Activated CD4-positive, CD25-positive, alpha-beta regulatory T cell treated with anti-CD3 and anti-CD28 coated beads, Interleukin-2, amount 50 U/mL, for 72 hours (primary cell): ENCODE results near the gene MAPKAPK2.

Experiments
- DNase-seq: peaks from one replicate; pipeline ENCODE4 v3.0.0; 2021

MAPKAPK2 gene

GRCh38 chr1:206723805-206724472 lies 39.2 kb downstream of the MAPKAPK2 start:
- DNase-seq: no peak

DNA sequence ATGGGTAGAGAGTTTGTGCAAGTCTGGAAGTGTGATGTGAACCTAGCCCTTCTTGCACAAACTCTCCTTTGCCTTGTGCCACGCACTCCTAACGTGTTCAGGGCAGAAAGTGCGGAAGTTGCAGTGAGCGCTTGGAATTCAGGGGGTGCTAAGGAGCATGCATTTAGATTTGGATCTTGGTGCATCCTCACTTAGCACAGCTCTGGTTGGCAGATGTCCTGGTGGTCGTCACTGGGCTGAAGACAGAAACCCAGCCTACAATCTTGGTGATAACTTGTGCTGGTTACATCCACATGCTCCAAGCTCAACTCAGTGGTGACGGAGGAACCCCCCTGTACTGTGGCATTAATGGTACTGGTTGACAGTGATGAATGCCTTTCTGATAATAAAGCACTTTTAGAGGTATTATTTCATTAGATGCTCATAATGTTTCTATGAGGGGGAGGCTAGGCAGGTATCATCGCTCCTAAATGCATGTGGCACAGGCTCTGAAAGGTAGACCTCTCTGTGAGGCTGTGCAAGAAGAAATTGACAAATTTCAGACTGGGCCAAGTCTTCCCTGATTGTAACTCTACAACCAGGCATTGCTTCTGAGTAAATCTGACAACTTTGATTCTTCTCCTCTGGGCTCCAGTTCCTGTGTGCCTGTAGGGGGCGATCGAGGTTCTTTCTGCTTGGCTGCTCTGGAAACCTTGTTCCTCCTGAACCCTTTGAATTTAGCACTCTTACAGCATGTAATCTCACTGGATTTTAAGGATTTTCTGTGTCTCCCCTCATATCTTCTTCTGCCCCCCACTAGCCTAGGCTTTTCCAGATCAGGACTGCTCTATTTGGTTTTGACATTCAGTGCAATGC lies 40.6 kb downstream of the MAPKAPK2 start:
- DNase-seq: peak; percentile 54

DNA sequence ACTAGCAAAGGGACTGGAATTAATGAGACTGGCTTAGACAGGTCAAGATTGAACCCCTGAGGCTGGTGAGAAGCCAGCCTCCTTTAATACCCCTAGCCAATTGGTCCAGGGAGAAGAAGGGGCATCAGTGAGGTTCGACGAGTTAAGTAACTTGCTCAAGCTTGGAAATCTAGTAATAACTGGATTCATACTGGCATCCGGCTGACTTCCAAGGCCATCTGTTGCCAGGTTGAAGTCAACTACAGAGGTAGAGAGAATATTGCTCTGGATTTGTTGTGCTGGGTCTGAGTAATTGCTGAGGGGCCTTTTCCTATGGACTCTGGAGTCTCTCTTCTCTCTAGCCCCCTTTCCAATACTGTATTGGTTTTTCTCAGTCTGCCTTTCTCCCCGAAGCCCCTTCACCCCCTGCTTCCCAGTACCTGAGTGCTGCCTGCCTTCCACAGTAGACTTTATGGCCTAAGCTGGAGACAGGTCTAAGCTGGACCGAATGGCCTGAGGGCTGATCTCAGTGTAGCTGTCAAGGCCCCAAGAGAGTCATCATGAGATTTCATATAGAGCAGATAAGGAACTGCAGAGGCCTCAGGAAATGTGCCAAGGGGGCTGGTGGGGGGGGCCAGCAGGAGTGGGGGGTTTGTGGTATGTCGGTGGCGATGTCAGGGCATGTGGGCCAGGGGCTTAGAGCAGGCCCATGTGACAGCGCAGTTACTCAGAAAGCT lies 43.4 kb downstream of the MAPKAPK2 start:
- no peak for DNase-seq

DNA sequence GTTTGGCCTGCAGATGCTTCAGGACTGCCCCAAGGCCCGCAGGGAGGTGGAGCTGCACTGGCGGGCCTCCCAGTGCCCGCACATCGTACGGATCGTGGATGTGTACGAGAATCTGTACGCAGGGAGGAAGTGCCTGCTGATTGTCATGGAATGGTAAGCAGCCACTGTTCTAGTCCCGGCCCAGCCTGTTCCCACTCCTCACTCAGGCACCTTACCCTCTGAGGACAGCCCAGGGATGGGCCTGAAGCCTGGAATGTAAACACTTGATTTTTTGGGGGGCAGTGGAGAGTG lies 43.9 kb downstream of the MAPKAPK2 start:
- no peak for DNase-seq

DNA sequence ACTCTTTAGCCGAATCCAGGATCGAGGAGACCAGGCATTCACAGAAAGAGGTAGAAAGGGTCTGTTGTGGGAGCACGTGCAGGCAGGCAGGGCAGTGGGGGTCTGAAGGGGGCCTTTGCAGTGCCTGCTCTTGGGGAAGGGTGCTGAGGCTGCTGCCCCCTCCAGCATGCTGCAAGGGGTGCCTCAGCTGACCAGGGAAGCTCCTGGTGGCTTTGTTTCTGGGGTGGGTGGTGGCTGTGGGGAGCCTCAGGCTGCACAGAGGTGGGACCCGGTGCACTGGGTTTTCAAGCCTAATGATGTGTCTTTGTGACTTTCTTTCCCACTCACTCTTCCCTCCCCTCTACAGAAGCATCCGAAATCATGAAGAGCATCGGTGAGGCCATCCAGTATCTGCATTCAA lies 44.3 kb downstream of the MAPKAPK2 start:
- DNase-seq: no peak

DNA sequence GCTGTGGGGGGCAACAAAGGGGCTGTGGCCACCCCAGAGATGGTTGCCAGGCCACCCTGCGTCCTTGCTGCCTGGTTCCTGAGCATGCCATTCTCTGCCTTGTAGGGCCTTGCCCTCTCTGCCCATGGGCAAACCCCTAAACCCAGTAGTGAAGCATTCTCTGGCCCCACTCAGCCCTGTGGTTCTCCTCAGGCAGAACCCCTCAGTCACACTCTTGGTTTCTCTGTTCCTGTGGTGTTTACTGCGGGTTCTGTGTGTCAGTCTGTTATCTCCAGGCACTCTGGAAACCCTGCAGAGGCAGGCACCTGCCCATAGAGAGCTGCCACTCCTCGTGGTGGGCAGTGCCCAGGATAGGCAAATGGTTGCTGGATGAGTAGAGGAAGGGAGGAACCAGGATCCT lies 44.8 kb downstream of the MAPKAPK2 start:
- DNase-seq: no peak

DNA sequence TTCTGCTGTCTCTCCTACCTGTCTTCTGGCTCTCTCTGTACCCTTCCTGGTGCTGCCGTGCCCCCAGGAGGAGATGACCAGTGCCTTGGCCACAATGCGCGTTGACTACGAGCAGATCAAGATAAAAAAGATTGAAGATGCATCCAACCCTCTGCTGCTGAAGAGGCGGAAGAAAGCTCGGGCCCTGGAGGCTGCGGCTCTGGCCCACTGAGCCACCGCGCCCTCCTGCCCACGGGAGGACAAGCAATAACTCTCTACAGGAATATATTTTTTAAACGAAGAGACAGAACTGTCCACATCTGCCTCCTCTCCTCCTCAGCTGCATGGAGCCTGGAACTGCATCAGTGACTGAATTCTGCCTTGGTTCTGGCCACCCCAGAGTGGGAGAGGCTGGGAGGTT lies 47.8 kb downstream of the MAPKAPK2 start:
- no peak for DNase-seq

DNA sequence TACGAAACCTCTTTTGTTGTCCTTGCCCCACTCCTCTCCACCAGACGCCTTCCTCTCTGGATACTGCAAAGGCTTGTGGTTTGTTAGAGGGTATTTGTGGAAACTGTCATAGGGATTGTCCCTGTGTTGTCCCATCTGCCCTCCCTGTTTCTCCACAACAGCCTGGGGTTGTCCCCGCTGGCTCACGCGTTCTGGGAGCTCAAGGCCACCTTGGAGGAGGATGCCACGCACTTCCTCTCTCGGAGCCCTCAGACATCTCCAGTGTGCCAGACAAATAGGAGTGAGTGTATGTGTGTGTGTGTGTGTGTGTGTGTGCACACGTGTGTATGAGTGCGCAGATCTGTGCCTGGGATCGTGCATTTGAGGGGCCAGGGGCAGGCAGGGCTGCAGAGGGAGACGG lies 48.3 kb downstream of the MAPKAPK2 start:
- no peak for DNase-seq

DNA sequence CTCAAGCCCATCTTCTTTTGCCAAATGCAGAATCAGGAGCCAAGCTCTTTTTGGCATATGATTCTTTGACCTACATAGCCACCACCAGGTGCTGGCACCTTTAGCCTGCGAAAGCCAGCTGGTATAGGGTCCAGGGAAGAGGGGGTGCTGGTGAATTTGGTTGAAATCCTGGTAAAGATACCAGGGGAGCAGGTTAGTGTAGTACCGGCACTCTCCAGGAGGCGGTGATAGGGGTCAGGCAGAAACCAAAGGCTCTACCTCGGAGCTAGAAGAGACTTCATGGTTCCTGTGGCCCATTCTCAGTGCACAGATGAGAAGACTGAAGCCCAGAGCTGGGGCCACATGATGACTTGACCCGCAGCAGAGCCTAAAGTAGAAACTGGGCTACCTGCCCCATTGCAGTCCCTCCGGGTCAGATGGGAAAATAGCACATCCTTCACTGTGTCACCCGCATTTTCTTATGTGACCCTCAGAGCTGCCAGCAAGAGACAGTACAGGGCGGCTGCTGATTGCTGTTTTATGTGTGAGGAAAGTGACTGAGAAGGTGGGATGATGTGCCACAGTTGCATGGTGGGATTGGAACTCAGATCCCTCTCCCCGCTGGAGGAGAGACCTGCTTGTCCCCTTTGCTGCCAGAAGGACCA lies 49.9 kb downstream of the MAPKAPK2 start:
- peak; percentile 68 for DNase-seq

DNA sequence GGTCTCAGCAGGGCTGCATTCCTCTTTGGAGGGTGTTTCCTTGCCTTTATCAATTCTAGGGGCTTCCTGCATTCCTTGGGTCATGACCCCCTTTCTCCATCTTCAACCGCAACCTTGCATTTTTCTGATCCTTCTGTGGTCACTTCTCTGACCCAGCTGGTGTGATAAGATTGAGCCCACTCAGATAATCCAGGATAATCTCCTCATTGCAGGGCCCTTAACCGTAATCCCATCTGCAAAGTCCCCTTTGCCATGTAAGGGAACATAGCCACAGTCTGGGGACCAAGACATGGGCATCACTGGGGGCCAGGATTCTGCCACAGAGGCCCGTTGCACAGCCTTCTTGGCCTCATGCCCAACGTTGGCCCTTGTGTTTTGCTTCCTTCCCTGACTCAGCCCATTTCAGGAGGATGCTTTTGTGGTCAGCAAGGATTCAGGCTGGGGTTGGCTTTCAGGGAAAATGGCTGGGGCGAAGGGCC lies 50.9 kb downstream of the MAPKAPK2 start:
- no peak for DNase-seq

DNA sequence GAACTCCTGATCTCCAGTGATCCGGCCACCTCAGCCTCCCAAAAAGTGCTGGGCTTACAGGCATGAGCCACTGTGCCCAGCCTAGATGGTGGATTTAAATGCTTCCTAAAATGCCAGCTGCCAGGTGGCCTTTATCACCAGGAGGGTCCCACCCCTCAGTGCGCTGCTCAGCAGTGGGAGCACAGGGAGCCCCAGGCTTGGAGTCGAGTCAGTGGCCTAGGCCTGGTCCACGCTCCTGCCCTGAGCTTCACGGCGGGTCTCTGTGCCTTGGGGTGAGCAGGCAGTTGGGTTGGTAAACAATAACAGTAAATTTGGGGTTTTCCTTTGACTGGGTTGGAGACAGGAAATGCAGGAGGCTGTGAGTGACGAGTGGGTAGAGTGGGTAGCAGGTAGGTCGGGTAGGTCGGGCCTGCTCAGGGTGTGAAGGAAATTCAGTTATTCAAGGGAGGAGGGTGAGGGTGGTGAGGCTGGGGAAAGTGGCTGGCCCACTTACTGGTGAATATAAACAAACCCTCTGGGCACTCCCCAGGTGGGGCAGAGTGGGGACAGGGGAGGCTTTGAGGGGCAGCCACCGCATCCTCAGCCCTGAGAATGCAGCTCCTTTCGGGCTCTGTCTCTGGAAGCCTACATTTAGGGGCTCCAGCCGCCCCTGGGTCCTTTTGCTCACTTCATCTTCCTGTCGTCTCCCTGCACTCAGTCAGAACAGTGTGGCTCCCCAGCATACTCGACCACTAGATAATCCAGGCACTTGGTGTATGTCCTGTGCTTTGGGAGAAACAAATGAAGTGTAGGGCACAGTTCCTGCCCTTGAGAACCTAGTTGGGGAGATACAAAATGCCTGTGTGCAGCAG lies 52.4 kb downstream of the MAPKAPK2 start:
- no peak for DNase-seq

GRCh38 chr1:206737729-206738201 lies 53.1 kb downstream of the MAPKAPK2 start:
- DNase-seq: no peak

DNA sequence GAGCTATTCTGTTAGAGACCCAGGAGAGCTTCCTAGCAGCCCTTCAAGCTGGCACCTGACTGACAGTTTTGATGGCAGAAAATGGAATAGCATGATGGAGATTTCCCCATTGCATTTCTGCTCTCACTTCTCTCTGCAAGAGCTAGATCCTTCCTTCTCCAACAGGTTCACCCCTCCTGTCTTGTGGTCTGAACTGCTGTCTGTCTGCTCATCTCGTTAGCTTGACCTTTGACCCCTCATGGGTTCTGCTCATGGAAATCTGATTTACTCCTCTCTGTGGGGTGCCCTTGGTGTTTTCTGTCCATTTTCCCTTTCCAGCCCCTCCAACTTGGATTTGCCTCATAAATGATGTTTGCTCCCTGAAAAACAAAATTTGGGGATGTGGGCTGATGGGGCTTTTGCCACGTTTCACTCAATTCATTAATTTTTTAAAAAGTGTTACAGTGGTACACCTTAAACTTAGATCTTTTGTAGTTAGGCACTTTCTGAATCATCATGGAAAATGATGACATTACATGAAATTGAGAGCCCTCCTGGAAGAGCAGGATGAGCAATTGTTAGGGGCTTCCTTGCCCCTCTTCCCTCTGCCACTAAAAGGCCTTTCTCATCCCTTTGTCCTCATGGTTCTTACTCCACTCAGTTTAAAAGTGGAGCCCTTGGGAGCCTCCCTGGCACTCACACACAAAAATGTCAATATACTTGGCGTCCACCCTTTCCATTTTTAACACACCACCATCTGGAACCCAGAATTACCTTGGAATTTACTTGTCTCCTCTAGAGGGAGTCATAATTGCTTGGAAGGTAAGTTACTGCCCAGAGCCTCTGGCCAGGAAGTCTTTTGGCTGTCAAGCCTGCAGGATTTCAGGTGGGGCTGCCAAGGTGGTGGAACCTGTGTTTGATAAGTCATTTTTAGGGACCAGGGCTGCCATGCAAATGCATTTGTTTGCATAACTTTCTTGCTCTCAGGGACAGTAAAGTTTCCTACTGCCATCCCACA lies 54.0 kb downstream of the MAPKAPK2 start:
- DNase-seq: no peak

GRCh38 chr1:206739411-206740076 lies 54.8 kb downstream of the MAPKAPK2 start:
- no peak for DNase-seq

DNA sequence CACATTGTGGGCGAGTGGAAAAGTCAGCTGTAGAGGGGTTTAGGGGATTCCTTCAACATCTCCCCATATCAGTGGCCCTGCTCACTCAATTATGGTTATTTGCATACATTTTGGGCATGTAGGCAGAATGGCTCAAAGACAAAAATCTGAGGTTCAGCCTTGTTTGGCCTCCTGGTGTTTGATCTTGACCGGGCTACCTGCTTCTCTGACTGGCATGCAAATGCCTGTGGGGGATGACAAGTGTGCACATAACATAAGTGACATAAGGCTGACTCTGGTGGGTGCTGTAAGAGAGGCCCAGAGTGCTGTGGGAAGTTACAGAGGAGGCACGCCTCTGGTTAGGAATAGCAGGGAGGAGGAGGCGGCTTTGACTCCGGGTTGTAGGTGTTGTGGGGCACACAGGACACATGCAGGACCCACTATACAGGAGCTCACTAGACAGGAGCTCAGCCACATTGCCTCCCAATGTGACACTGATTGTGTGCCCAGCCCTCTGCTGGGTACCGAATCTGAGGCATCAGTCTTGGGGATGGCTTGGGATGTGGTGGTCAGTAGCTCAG lies 56.5 kb downstream of the MAPKAPK2 start:
- DNase-seq: no peak

GRCh38 chr1:206742719-206743383 lies 58.1 kb downstream of the MAPKAPK2 start:
- DNase-seq: no peak

- DNase-seq: no peak
Measured at GRCh38 chr1:206744683-206745082, 60.0 kb downstream of the MAPKAPK2 start.

DNA sequence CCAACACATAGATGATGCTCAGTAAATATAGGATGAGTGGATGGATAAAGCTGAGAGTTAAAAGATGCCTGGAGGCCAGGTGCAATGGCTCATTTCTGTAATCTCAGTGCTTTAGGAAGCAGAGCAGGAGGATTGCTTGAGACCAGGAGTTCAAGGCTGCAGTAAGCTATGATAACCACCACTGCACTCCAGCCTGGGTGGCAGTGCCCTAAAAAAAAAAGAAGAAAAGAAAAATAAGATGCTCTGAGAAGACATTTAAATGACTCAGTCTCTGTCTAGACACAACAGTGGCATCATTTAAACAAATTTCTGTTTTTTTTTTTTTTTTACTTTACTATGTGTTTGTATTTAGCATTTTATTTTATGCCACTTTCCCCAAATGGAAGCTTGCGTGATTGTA lies 60.6 kb downstream of the MAPKAPK2 start:
- DNase-seq: no peak

- DNase-seq: no peak
Measured at GRCh38 chr1:206748348-206749030, 63.8 kb downstream of the MAPKAPK2 start.
